ENCODE results near the gene KIRREL1. TPM values are rescaled to one million over a fixed set of nuclear protein-coding genes. Genes with fewer than 3 reads are reported as not detected.

Gene KIRREL1
- total and polyA plus RNA-seq, 5 experiments from 2014 or later = not detected

DNA sequence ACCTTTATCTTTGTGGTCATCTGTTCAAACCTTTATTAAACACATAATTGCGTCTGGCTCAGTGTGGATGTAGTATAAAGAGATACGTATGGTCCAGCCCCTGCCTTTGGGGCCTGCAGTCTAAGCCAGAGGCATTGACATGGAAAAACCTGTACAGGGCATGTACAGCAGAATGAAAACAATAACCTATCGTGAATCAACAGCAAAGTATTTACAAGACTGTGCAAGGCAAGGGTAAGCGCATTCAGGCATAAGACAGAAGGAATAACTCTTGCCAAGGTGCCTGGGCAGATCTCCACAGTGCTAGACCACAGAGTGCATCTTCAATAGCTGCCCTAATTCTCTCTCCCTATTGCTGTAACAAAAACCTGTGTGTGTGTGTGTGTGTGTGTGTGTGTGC lies 35.5 kb downstream of the KIRREL1 start:
- no peak for ATAC-seq
- peaks cover 0 to 7% (median 2%) of the 10 kb centered on the region in 5 donors for H3K27me3 Mint-ChIP-seq
- H3K36me3 Mint-ChIP-seq = no peaks in the 10 kb centered on the region
- H3K9me3 Mint-ChIP-seq = no peaks in the 10 kb centered on the region
- DNase-seq = no peak
- no peak overlapping the region for H3K4me3 Mint-ChIP-seq
- POLR2A ChIA-PET = no interaction called here
- no peak overlapping the region for H3K27ac Mint-ChIP-seq
- H3K4me1 Mint-ChIP-seq = no peaks in the 10 kb centered on the region

DNA sequence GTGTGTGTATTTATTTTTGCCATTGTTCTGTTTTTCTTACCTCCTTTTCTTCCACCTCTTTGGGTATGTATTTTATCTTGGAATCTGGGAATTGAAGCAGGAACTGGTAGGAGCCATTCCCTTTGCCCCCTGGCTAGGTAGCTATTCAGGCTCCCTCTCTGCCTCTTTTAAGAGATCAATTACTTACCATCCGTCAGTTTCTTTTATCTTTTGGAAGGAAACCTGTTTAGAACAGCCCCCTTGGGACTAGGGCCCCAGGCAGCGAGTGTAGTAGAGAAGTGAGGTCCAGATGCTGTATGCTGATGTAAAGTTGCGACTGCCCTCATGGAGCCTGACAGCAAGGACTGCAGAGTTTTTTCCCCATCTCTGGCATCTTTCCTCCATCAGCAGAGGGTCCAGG lies 41.6 kb downstream of the KIRREL1 start:
- DNase-seq (no peak), ATAC-seq (no peak)
- peaks cover 0 to 1% (median 0%) of the 10 kb centered on the region in 4 donors for H3K4me1 Mint-ChIP-seq
- no peak overlapping the region for H3K27ac Mint-ChIP-seq
- H3K27me3 Mint-ChIP-seq = peaks cover 1 to 18% (median 7%) of the 10 kb centered on the region in 5 donors
- H3K9me3 Mint-ChIP-seq = no peaks in the 10 kb centered on the region
- H3K36me3 Mint-ChIP-seq = no peaks in the 10 kb centered on the region
- no peak overlapping the region for H3K4me3 Mint-ChIP-seq
- POLR2A ChIA-PET = no interaction called here

DNA sequence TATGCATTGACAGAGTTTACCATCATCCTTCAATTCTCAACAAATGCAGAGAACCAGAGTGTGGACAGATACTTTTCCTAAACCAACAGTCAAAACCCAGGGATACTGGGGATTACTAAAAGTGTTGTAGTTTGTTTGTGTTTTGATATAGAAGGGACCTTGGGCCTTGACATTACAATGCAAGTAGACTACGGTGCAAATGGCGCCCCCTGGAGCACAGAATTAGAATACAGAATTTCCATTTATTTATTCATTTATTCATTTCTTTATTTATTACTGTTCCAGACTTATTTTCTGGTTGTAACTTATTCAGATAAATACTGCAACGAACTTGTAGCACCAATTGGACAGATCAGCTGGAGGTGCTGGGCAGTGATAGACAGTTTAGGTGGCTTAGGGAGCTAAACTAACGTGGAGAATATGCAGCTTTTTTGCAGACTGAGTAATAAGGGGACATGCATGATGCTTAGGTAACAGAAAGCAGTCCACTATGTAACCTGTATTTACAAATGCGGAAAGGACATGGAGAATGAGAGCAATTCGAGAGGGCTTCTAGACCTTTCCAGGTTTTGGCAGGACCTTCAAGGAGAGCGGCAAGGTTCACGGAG lies 42.6 kb downstream of the KIRREL1 start:
- no peak for DNase-seq
- no peaks in the 10 kb centered on the region for H3K9me3 Mint-ChIP-seq
- H3K36me3 Mint-ChIP-seq = no peaks in the 10 kb centered on the region
- H3K4me3 Mint-ChIP-seq = no peak overlapping the region
- POLR2A ChIA-PET = no interaction called here
- H3K27ac Mint-ChIP-seq = no peak overlapping the region
- peaks cover 2 to 29% (median 7%) of the 10 kb centered on the region in 5 donors for H3K27me3 Mint-ChIP-seq
- H3K4me1 Mint-ChIP-seq = peaks cover 0 to 1% (median 0%) of the 10 kb centered on the region in 4 donors
- no peak for ATAC-seq

DNA sequence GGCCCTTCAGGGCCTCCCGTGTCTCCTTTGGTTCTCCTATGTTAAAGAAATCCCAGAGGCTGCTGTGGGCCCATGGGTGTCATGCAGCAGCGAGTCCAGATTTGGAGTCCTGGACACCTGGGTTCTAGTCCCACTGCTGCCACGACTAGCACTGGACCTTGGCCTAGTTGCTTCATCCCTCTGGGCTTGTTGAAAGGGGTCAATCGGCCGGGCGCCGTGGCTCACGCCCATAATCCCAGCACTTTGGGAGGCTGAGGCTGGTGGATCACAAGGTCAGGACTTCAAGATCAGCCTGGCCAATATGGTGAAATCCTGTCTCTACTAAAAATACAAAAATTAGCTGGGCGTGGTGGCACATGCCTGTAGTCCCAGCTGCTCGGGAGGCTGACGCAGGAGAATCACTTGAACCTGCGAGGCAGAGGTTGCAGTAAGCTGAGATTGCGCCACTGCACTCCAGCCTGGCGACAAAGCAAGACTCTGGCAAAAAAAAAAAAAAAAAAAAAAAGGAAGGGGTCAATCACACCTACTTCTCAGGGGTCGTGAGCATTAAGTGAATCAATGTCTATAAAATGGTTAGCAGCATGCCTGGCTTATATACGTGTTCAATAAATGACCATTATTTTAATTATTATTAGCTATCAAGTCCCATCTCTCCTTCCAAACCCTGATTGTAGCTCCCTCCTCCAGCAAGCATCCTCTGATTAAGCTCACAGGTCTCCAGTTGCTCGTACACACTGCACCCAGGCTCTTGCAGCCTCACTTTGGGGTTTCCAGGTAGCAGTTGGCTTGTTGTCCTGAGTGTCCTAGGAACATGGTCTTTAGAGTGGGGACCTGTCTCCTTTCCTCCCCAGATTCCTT lies 43.8 kb downstream of the KIRREL1 start:
- H3K27me3 Mint-ChIP-seq = peaks cover 0 to 30% (median 11%) of the 10 kb centered on the region in 5 donors
- H3K9me3 Mint-ChIP-seq = no peaks in the 10 kb centered on the region
- H3K4me1 Mint-ChIP-seq = peaks cover 0 to 1% (median 0%) of the 10 kb centered on the region in 4 donors
- DNase-seq (no peak), ATAC-seq (no peak)
- no peak overlapping the region for H3K4me3 Mint-ChIP-seq
- H3K27ac Mint-ChIP-seq = no peak overlapping the region
- H3K36me3 Mint-ChIP-seq = no peaks in the 10 kb centered on the region
- POLR2A ChIA-PET = no interaction called here

DNA sequence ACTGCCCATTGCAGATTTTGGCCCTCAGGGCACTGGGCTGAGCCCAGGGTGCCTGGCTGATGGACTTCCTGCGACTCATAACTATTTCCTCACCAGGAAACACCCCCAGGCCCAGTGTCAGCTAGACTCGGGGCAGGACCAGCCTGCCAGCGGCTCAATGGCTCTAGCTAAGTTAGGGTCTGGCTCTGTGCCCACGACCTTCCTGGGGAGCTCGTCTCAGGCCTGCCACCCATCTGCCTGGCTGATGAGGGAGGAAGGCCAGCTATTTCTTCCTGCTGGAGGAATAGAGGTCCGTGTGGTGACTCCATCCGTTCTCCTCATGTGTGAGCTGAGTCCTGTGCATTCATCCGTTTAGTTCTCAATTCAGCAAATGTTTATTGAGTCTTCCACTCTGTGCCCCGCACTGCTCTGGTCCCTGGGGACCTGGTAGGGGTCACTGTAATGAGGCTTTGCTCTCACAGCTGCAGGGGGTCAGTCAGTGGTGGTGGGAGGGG lies 44.5 kb downstream of the KIRREL1 start:
- Mint-ChIP-seq H3K27me3 (peaks cover 0 to 30% (median 11%) of the 10 kb centered on the region in 5 donors), H3K9me3 (no peaks in the 10 kb centered on the region), H3K4me3 (no peak overlapping the region), H3K36me3 (no peaks in the 10 kb centered on the region), H3K4me1 (peaks cover 0 to 1% (median 0%) of the 10 kb centered on the region in 4 donors), H3K27ac (no peak overlapping the region)
- ATAC-seq = no peak
- POLR2A ChIA-PET = no interaction called here
- no peak for DNase-seq

DNA sequence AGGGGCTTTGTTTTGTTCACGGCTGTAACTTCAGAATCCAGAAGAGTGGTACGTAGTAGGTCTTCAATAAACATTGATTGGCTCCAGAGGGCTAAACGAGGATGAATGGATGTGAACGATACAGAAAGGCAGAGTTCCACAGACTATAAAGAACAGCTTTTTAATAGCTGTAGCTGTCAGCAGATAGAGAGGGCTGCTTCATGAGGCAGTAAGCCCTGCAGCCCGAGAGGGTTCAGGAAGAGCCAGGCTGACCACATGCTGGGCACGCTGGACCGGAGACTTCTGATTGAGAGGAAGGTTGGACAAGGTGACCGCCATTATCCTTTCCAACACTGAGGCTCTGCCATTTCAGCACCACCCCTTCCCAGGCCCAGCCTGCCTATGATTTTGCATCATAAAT lies 45.3 kb downstream of the KIRREL1 start:
- no peaks in the 10 kb centered on the region for H3K36me3 Mint-ChIP-seq
- peaks cover 0 to 1% (median 0%) of the 10 kb centered on the region in 4 donors for H3K4me1 Mint-ChIP-seq
- POLR2A ChIA-PET = no interaction called here
- DNase-seq (no peak), ATAC-seq (no peak)
- no peaks in the 10 kb centered on the region for H3K9me3 Mint-ChIP-seq
- H3K4me3 Mint-ChIP-seq = no peak overlapping the region
- H3K27ac Mint-ChIP-seq = no peak overlapping the region
- H3K27me3 Mint-ChIP-seq = peaks cover 0 to 30% (median 11%) of the 10 kb centered on the region in 5 donors

DNA sequence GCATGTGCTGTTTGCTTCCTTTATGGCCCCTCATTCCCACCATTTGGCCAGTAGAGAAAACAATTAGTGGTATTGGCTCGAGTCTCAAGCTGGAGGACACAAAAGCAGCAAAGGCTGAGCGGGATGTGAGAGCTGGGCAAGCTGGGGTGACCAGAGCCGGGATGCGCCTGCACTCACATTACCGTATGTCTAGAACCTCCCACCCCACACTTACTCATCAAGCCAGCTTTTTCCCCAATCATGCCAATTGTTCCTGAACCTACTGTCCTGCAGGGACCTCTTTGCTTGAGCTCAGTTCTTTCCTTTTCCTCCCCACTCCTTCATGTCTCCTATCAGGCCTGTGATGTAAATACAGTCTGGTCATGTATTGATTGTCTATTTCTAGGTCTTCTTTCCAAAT lies 45.9 kb downstream of the KIRREL1 start:
- DNase-seq (no peak), ATAC-seq (no peak)
- POLR2A ChIA-PET = no interaction called here
- no peaks in the 10 kb centered on the region for H3K36me3 Mint-ChIP-seq
- H3K9me3 Mint-ChIP-seq = no peaks in the 10 kb centered on the region
- peaks cover 0 to 30% (median 11%) of the 10 kb centered on the region in 5 donors for H3K27me3 Mint-ChIP-seq
- no peak overlapping the region for H3K4me3 Mint-ChIP-seq
- H3K27ac Mint-ChIP-seq = no peak overlapping the region
- peaks cover 0 to 1% (median 0%) of the 10 kb centered on the region in 4 donors for H3K4me1 Mint-ChIP-seq

DNA sequence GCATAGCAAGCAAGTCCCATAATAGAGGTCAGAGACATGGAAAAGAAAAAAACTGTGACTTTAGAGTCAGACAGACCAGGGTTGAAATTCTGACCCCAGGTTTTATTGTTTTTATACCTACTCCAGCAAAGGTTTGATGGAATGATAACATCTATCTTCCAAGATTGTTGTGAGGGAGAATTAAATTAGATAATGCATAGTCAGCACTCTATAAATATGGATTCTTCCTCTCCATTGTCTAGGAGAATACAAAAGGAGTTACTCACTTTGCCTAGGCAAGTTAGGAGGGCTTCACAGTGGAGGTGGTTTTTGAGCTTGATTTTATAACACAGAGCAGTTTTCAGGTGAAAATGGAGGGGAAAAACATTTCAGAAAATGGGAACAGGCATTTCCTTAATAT lies 46.9 kb downstream of the KIRREL1 start:
- DNase-seq (no peak), ATAC-seq (no peak)
- Mint-ChIP-seq H3K4me1 (peaks cover 0 to 1% (median 0%) of the 10 kb centered on the region in 4 donors), H3K27me3 (peaks cover 0 to 30% (median 13%) of the 10 kb centered on the region in 5 donors), H3K9me3 (no peaks in the 10 kb centered on the region), H3K4me3 (no peak overlapping the region), H3K36me3 (no peaks in the 10 kb centered on the region), H3K27ac (no peak overlapping the region)
- POLR2A ChIA-PET = no interaction called here

DNA sequence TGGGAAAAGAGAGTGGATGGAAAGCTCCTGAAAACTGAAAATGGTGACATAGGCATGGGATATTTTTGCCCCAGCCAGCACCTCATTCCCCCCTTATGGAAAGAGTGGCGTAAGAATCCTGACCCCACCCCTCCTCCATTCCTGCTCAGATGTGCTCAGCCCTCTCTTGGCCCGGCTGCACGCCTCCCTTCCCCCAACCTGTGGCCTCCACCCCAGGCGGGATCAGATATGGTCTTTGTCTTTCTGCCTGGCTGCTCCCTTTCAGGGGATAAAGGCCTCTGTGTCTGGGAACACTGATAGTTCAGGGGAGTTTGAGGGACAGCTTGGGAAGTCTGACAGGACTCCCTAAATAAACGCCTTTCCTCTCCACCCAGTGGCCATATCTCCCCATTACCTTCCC lies 49.8 kb downstream of the KIRREL1 start:
- ATAC-seq = no peak
- no peaks in the 10 kb centered on the region for H3K4me1 Mint-ChIP-seq
- DNase-seq = no peak
- peaks cover 4 to 29% (median 13%) of the 10 kb centered on the region in 5 donors for H3K27me3 Mint-ChIP-seq
- H3K36me3 Mint-ChIP-seq = no peaks in the 10 kb centered on the region
- no peak overlapping the region for H3K4me3 Mint-ChIP-seq
- H3K27ac Mint-ChIP-seq = no peak overlapping the region
- POLR2A ChIA-PET = no interaction called here
- H3K9me3 Mint-ChIP-seq = no peaks in the 10 kb centered on the region

DNA sequence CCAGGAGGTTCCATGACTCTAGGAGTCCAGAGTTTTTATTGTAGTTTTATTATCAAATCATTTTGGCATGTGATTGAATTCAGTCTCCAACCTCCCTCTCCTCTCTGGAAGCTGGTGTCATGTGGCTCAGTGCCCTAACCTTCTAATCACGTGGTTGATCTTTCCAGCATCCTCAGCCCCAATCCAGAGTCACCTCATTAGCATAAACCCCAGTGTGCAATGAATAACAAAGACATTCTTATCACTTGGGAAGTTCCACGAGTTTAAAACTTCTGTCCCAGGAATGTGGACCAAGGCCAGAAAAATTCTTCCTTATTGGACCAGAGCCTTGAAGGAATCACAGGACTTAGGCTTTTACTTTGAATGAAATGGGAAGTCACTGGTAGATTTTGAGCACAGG lies 52.2 kb downstream of the KIRREL1 start:
- Mint-ChIP-seq H3K9me3 (no peaks in the 10 kb centered on the region), H3K36me3 (no peaks in the 10 kb centered on the region), H3K4me1 (no peaks in the 10 kb centered on the region), H3K27ac (no peak overlapping the region), H3K4me3 (no peak overlapping the region), H3K27me3 (peaks cover 4 to 14% (median 9%) of the 10 kb centered on the region in 5 donors)
- ATAC-seq = no peak
- POLR2A ChIA-PET = no interaction called here
- DNase-seq = no peak

DNA sequence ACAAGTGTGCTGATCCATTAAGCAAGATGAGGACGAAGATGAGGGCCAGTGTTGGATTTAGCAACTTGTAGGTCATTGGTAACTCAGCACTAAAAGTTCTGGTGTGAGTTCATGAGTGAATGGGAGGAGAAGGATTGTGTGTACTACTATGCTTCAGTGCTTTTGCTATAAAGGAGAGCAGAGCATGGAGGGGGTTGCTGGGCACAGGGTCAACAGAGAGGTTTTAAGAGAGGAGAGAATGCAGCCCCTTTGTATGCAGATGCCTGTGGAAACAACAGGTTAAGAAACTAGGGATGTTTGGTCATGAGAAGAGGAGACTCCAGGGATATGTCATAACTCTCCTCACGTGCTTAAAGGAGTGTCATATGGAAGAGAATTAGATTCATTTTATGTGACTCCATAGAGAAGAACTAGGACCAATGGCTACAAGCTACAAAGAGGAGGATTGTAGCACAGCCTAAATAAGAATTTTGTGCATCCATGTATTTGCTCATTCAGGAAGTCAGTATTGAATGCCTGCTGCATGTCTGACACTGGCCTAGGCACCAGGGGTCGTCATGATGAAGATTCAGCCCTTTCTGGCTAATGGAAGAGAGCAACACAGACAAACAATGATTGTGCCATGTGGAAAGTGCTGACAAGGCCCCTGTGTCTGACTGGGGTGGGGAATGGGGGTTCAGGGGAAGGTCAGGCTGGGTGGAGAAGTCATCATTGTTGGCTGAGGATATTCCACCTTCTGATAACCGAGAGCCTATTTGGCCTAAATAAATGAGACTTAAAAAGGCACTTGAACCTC lies 53.5 kb downstream of the KIRREL1 start:
- DNase-seq (no peak), ATAC-seq (no peak)
- no peaks in the 10 kb centered on the region for H3K9me3 Mint-ChIP-seq
- H3K27ac Mint-ChIP-seq = no peak overlapping the region
- H3K4me1 Mint-ChIP-seq = no peaks in the 10 kb centered on the region
- peaks cover 7 to 17% (median 8%) of the 10 kb centered on the region in 5 donors for H3K27me3 Mint-ChIP-seq
- no peaks in the 10 kb centered on the region for H3K36me3 Mint-ChIP-seq
- H3K4me3 Mint-ChIP-seq = no peak overlapping the region
- POLR2A ChIA-PET = no interaction called here

DNA sequence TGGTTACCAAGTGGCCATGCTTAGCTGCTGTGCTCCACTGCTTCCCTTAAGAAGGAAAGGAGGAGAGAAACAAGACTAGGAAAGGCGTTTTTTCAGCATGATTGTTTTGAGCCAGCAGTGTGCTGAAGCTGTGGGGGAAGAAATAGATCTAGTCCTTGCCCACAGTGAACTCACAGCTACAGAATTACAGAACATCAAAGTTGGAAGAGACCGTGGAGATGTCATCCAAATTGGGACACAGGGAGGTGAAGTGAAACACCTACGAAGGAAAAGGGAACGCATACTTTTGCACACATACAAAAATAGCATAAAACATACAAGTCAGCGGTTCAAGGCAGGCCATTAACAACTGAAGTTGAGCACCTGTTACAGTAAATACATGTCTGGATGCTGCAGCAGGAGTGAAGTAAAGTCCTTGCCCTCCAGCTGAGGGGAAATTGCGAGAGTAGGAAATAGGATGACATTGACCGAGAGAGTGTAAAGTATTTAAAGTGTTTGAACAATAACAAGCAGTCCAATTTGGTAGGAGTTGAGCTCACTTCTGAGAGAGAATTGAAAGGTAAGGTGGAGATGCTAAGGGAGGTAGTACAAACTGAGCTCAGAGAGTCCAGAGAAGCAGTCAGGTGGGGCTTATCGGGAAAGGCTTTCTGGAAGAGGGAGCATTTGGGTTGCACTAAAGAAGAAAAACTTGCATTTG lies 55.1 kb downstream of the KIRREL1 start:
- Mint-ChIP-seq H3K27me3 (peaks cover 8 to 19% (median 11%) of the 10 kb centered on the region in 5 donors), H3K9me3 (no peaks in the 10 kb centered on the region), H3K4me3 (no peak overlapping the region), H3K27ac (no peak overlapping the region), H3K36me3 (no peaks in the 10 kb centered on the region), H3K4me1 (no peaks in the 10 kb centered on the region)
- POLR2A ChIA-PET = no interaction called here
- no peak for ATAC-seq
- DNase-seq = no peak

All from naive thymus-derived CD8-positive, alpha-beta T cell (primary cell).